MM.1S (cell line): Measurements from ENCODE around the gene NUDT21.

Experiments
- EZH2 ChIP-seq: fragments of 300-600 bp; sonication (generic); optimal IDR thresholded peaks from 2 replicates; pipeline ENCODE3; 2017; ENCODE audit warnings: low read depth, mild to moderate bottlenecking, antibody characterized with exemption, low read length, mixed read lengths
- TF ChIP-seq, protein P1 (sequence below): fragments of 300-600 bp; sonication (generic); IDR thresholded peaks from 2 replicates; pipeline ENCODE4 v1.5.1; 2016; ENCODE audit warnings: antibody characterized with exemption, low read length, mixed read lengths

DNA sequence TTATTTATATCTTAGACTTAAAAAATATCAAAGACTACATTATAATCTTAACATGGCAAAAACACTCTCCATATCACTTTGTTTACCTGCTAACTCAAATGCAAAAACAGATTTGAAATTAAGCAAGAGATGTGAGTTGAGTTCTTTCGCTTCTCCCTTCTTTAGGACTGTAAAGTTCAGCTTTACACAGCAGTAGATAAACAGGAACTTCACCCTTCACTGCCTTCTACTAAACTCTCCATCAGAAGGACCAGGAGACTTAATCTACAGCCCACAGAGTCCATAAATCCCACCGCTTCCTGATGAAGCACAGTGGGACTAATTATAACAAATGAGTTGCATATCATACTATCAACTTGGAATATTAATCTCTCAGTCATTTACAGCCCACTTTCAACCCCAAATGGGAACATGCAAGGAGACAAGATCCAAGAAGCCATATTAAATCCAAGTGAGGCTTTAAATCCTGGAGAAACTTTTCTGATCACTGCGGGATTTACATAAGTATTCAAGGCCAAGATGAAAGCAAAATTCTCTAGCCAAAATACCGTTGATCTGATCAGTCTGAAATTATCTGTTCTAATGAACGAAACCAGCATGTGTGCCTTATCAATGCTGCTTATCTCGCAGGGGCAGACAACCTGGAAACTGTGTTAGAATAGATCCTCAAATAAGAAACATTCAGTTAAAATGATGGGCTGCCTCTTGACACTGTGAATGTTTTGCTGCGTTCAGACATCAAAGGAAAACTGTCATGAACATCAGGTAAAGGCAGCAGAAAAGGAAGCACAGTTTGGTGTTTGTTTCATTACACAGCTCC lies 27.3 kb downstream of the NUDT21 start:
- TF ChIP-seq, protein P1, sequence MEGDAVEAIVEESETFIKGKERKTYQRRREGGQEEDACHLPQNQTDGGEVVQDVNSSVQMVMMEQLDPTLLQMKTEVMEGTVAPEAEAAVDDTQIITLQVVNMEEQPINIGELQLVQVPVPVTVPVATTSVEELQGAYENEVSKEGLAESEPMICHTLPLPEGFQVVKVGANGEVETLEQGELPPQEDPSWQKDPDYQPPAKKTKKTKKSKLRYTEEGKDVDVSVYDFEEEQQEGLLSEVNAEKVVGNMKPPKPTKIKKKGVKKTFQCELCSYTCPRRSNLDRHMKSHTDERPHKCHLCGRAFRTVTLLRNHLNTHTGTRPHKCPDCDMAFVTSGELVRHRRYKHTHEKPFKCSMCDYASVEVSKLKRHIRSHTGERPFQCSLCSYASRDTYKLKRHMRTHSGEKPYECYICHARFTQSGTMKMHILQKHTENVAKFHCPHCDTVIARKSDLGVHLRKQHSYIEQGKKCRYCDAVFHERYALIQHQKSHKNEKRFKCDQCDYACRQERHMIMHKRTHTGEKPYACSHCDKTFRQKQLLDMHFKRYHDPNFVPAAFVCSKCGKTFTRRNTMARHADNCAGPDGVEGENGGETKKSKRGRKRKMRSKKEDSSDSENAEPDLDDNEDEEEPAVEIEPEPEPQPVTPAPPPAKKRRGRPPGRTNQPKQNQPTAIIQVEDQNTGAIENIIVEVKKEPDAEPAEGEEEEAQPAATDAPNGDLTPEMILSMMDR: no peak
- TF ChIP-seq EZH2: no peak
